Measurements from ENCODE around the gene RAB13.

RAB13 gene

DNA sequence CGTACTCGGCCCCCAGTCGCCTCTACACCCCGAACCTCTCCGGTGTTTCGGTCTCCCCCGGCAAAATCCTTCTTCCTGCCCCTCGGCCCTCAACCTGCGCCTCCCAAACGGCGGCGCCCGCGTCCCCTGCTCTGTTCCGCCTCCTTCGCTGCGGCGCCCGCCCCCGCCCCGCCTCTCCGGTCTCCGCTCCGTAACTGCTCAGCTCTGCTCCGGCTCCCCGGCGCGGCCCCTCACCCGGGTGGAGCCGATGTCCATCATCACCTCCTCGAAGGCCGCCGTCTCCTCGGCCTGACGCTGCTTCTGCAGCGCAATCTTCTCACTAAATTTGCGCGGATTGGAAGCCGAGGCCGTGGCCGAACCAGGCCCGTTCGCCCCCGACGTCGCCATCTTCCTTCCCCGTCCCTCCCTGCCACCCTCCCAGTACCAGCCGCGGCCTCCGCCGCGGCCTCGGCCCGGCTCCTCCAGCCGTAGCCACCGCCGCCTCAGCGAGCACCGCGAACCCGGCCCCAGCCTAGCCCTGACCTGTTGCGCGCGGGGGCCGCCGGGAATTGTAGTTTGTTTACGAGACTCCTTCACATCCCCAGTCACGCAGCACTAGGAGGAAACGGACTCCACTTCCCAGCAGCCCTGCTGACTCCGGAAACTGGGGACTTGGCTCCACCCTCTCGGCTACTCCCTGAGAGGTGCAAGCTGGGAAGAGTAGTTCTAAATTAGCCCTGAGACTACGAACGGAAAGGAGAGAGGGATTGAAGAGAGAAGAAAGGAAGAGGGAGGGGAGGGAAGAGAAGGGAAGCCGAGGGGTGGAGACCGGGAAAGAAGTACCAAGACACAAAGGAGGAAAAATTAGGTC is 27.8 kb downstream of the RAB13 start, which contains the start of gene CRTC2:
Gene CRTC2, minus strand, starts transcription at position 502 of the 850 bp plus-strand sequence. Its CDS starts 115 bp downstream, at position 387.
- peak; percentile 94 for DNase-seq (ENCODE audit: extremely low read depth, low read depth)
- TF ChIP-seq, protein P1, sequence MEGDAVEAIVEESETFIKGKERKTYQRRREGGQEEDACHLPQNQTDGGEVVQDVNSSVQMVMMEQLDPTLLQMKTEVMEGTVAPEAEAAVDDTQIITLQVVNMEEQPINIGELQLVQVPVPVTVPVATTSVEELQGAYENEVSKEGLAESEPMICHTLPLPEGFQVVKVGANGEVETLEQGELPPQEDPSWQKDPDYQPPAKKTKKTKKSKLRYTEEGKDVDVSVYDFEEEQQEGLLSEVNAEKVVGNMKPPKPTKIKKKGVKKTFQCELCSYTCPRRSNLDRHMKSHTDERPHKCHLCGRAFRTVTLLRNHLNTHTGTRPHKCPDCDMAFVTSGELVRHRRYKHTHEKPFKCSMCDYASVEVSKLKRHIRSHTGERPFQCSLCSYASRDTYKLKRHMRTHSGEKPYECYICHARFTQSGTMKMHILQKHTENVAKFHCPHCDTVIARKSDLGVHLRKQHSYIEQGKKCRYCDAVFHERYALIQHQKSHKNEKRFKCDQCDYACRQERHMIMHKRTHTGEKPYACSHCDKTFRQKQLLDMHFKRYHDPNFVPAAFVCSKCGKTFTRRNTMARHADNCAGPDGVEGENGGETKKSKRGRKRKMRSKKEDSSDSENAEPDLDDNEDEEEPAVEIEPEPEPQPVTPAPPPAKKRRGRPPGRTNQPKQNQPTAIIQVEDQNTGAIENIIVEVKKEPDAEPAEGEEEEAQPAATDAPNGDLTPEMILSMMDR (IDR thresholded peaks at IDR 0.05; ENCODE audit: low read depth, low read length): no peak; the same call in none of the 2 replicates

DNA sequence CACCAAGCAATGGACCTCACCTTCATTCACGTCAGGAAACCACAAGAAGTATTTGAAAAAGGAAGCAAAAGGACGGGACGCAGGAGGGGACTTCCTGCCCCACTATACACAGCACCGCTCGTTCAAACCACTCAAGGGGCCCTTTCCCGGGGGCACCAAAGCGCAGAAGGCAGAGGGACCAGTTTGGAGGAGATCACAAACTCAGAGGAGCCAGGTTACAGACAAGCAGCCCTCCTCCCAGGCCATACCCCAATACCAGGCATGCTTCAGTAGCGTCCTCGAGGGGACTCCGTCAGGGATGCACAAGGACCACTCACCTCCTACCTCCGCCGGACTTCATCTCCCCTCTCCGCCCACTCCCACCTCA is 28.4 kb downstream of the RAB13 start:
- TF ChIP-seq, protein P1 (IDR thresholded peaks at IDR 0.05; ENCODE audit: low read depth, low read length): no peak
- DNase-seq (ENCODE audit: extremely low read depth, low read depth): no peak

DNA sequence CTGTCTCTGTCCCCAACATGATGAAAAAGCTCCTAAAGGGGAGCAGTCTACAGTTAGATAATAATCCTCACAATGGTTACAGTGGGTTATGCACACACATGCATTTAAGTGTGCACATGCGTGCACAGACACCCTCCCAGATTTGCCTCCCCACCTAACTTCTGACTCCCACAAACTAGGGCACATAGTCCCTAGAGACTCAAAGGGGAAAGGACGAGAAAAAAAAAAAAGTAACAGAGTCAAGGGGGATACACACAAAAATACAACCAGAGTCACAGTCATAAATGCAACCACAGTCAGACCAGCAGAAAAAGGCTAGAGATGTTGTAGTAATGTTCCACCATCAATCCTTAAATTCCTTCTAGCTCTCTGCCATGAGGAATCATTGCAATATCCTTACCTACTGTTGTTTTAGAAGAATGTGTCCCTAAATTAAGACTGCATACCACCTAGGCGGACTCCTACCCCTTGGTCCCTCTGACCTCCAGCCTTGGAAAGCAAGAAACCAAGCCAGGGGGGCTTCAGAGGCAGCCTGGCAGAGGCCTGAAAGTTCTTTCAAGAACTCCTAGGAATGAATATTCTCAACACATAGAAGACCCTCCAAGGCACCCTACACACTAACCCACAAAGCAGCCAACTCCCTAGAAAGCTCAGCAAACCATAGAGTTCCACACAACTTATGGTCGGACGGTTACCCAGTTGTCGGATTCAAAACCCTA is 29.0 kb downstream of the RAB13 start:
- no peak for DNase-seq (ENCODE audit: extremely low read depth, low read depth)
- TF ChIP-seq, protein P1 (IDR thresholded peaks at IDR 0.05; ENCODE audit: low read depth, low read length): no peak

DNA sequence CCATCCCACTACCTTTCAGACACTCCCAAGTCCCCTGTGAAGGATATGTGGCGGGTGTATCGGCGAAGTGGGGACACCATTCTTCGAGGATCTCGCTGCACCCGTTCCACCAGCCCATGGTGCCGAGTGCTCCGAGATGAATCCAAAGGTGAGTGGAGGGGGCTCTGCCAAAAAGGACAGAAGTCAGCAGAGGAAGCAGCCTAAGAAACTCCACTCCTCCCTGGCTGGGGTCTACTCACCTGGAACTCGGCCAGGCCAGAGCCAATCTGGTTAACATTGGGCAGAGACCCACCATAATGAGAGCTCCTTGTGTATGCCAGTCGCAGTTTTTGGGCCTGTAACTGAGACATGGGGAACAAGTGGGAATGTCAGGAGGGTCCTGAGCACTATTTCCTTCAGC is 31.3 kb downstream of the RAB13 start:
- TF ChIP-seq, protein P1 (IDR thresholded peaks at IDR 0.05; ENCODE audit: low read depth, low read length): no peak
- no peak for DNase-seq (ENCODE audit: extremely low read depth, low read depth)

DNA sequence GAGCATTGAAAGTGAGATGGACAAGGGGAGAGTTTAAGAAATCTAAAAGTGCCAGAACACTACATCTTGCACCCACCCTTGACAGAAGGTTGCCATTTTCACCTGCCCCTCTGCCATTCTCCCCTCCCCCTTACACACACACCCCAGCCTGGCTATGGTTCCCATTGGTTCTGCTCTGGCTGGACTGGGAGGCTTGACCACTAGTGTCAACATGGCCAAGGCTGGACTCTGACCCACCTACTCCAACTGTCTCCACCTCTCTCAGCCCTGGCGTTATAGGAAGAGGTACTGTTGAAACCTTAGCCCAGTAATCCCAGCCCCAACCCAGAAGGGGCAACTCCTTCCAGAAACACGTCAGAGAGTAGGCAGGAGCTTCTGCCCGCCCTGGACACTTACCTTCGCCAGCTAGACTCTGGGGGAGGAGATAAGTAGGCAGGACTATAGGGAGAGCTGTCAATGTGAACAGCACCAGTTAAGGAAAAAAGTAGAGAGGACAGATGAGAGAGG is 32.2 kb downstream of the RAB13 start:
- no peak for DNase-seq (ENCODE audit: extremely low read depth, low read depth)
- TF ChIP-seq, protein P1 (IDR thresholded peaks at IDR 0.05; ENCODE audit: low read depth, low read length): no peak

DNA sequence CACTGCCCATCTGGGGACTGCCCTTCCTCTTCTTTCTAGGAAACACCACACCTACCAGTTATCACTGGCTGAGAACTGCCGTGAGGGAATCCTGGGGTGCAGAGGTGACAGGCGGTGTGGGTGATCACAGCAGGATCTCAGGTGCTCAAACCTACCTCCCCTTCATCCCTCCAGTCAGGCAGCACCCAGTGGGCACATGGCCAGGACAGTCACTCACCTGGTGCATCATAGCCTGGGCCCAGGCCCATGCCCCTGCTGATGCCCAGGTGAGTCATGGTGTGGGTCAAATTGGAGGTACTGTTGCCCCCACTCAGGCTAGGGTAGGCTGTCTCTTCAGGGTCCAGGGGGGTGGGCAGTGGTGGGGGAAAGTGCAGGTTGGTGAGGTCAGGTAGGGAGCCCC is 34.3 kb downstream of the RAB13 start:
- TF ChIP-seq, protein P1 (IDR thresholded peaks at IDR 0.05; ENCODE audit: low read depth, low read length): no peak
- no peak for DNase-seq (ENCODE audit: extremely low read depth, low read depth)

DNA sequence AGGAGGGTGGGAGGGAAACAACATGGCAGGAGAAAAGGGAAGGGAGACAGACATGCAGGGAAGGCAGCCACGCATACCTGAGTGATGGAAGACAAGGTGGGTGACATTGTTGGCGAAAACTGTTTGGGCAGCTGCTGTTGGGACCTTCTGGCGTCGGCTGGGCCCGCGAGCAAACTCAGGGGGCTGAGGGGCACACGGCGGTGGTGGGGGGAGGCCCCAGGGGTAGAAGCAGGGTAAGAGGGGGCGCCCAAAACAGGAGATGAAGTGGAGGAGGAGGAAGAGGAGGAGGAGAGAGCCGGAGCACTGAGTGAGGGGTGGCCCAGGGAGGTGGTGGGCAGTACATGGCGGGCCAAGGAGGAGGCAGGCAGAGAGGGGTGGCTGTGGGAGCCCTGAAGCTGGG is 35.0 kb downstream of the RAB13 start:
- DNase-seq (ENCODE audit: extremely low read depth, low read depth): no peak
- TF ChIP-seq, protein P1 (IDR thresholded peaks at IDR 0.05; ENCODE audit: low read depth, low read length): no peak
